Natural killer cell (primary cell): ENCODE data around the gene GNGT2. TPM values are rescaled to one million over a fixed set of nuclear protein-coding genes. Genes with fewer than 3 reads are reported as not detected.

Experiments
- ATAC-seq, 3 donors: fragments of 150-1000 bp in 2 of 3; fragments of 200-7000 bp in 1 of 3; cut with Tn5 transposase; 1 replicate in 1 of 3; 2 replicates in 2 of 3; pipeline ENCODE4 v1.10.0; 2021; ENCODE audit warnings: mild to moderate bottlenecking in 2 of 3, moderate library complexity in 2 of 3
- DNase-seq, 2 donors: peaks; one replicate each; pipeline versions ENCODE4 v3.0.0 to v3.0.0-alpha.2; 2013 to 2021; ENCODE audit warnings: mixed read lengths in 1 of 2
- H3K27ac ChIP-seq: one replicate; pipeline ENCODE4 v1.5.1; 2013; ENCODE audit warnings: mild to moderate bottlenecking, low read length
- H3K27me3 ChIP-seq: one replicate; pipeline ENCODE4 v1.6.1; 2013; ENCODE audit warnings: low read length; ENCODE audit not compliant: control insufficient read depth, insufficient read depth
- H3K36me3 ChIP-seq: one replicate; pipeline ENCODE4 v1.6.1; 2013; ENCODE audit warnings: low read length; ENCODE audit not compliant: control insufficient read depth, insufficient read depth
- H3K4me1 ChIP-seq: one replicate; pipeline ENCODE4 v1.6.1; 2013; ENCODE audit warnings: low read length; ENCODE audit not compliant: control insufficient read depth, insufficient read depth
- H3K4me3 ChIP-seq: one replicate; pipeline ENCODE4 v1.5.1; 2013; ENCODE audit warnings: low read length
- H3K9me3 ChIP-seq: one replicate; pipeline ENCODE4 v1.6.1; 2013; ENCODE audit warnings: low read length; ENCODE audit not compliant: control insufficient read depth, insufficient read depth
- H3K27ac Mint-ChIP-seq, 2 donors: one replicate each; pipeline ENCODE4 v1.8.0; 2022; ENCODE audit warnings: mild to moderate bottlenecking in 2 of 2, mixed read lengths in 2 of 2, moderate library complexity in 1 of 2
- H3K27me3 Mint-ChIP-seq, 2 donors: one replicate each; pipeline ENCODE4 v1.8.0; 2022; ENCODE audit warnings: low read depth in 2 of 2, mixed read lengths in 2 of 2
- H3K36me3 Mint-ChIP-seq: one replicate; pipeline ENCODE4 v1.8.0; 2022; ENCODE audit warnings: mixed read lengths
- H3K4me1 Mint-ChIP-seq, 2 donors: one replicate each; pipeline ENCODE4 v1.8.0; 2022; ENCODE audit warnings: mixed read lengths in 2 of 2
- H3K4me3 Mint-ChIP-seq: one replicate; pipeline ENCODE4 v1.8.0; 2022; ENCODE audit warnings: mild to moderate bottlenecking, moderate library complexity, mixed read lengths
- H3K9me3 Mint-ChIP-seq, 2 donors: one replicate each; pipeline ENCODE4 v1.8.0; 2022; ENCODE audit warnings: mixed read lengths in 2 of 2
- WGBS: methylation state at CpG from one replicate; pipeline ENCODE4 v1.1.7; 2013; ENCODE audit warnings: missing lambda C conversion rate; ENCODE audit not compliant: insufficient coverage; 5-methylcytosine and 5-hydroxymethylcytosine counted together
- intact Hi-C: fragments of 100-400 bp; cut with micrococcal nuclease; formaldehyde crosslinking; loops from one replicate; pipeline ENCODE4 v1.14.2; 2022
- total RNA-seq, 4 donors: library from RNA; stranded (reverse); fragments of 120-200 nt in 1 of 4; gene quantifications; one replicate each; pipeline versions ENCODE4 v1.2.3 to v1.2.4, GENCODE V29; 2013 to 2022
- TF ChIP-seq, protein P1 (sequence below): fragments of 200-600 bp; IDR thresholded peaks from one replicate; pipeline ENCODE4 v1.8.0; 2022; ENCODE audit warnings: antibody characterized with exemption

The GNGT2 gene
- total RNA-seq, 3 donors from 2014 or later (not counting 1 experiment from before 2014, with no cell fraction given): 35.8 to 41.6 (median 39.4) TPM

DNA sequence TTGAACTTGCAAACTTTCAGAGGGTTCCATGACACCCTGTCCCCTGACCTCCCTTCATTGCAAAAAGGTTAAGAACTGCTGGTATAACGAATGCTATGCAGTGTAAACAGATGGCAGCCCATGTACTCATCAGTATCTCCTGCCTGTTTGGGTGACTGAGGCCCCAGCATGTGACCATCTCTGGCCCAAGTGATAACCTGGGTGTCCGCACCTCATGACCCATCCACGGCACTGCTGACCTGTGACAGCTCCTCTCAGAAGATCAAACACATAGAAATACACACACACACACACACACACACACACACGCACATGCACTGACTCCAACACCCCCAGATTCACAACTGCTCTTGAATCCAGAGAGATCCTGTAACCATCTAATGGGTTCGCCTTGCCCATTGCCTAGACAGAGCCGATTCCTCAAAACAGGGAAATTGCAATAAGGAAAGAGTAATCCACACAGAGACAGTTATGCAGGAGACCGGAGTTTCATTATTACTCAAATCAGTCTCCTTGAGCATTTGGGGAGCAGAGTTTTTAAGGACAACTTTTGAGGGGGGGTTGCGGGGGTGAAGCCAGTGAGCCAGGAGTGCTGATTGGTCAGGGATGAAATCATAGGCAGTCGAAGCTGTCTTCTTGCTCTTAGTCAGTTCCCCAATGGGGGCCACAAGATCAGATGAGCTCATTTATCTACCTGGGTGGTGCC is 31.5 kb upstream of the GNGT2 start:
- no peaks in the 10 kb centered on the region for H3K4me1 Mint-ChIP-seq
- ATAC-seq: no peak
- H3K27ac Mint-ChIP-seq: no peak overlapping the region
- Histone ChIP-seq H3K9me3 (no peaks in the 10 kb centered on the region), H3K27ac (no peak overlapping the region), H3K4me1 (no peaks in the 10 kb centered on the region), H3K4me3 (no peak overlapping the region), H3K27me3 (no peaks in the 10 kb centered on the region), H3K36me3 (no peaks in the 10 kb centered on the region)
- intact Hi-C loops: no loop called here
- H3K4me3 Mint-ChIP-seq: no peak overlapping the region
- WGBS: 87% methylated on average over 9 of the region's 9 CpGs
- TF ChIP-seq, protein P1, sequence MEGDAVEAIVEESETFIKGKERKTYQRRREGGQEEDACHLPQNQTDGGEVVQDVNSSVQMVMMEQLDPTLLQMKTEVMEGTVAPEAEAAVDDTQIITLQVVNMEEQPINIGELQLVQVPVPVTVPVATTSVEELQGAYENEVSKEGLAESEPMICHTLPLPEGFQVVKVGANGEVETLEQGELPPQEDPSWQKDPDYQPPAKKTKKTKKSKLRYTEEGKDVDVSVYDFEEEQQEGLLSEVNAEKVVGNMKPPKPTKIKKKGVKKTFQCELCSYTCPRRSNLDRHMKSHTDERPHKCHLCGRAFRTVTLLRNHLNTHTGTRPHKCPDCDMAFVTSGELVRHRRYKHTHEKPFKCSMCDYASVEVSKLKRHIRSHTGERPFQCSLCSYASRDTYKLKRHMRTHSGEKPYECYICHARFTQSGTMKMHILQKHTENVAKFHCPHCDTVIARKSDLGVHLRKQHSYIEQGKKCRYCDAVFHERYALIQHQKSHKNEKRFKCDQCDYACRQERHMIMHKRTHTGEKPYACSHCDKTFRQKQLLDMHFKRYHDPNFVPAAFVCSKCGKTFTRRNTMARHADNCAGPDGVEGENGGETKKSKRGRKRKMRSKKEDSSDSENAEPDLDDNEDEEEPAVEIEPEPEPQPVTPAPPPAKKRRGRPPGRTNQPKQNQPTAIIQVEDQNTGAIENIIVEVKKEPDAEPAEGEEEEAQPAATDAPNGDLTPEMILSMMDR: no peak
- no peaks in the 10 kb centered on the region for H3K36me3 Mint-ChIP-seq
- no peaks in the 10 kb centered on the region for H3K9me3 Mint-ChIP-seq
- peaks cover 0 to 3% of the 10 kb centered on the region in 2 donors for H3K27me3 Mint-ChIP-seq
- no peak for DNase-seq

- intact Hi-C loops: no loop called here
- Histone ChIP-seq H3K27me3 (no peaks in the 10 kb centered on the region), H3K4me3 (no peak overlapping the region), H3K36me3 (no peaks in the 10 kb centered on the region), H3K27ac (no peak overlapping the region), H3K4me1 (no peaks in the 10 kb centered on the region), H3K9me3 (no peaks in the 10 kb centered on the region)
- Mint-ChIP-seq H3K27me3 (peaks cover 0 to 3% of the 10 kb centered on the region in 2 donors), H3K9me3 (no peaks in the 10 kb centered on the region), H3K4me1 (no peaks in the 10 kb centered on the region), H3K27ac (no peak overlapping the region), H3K36me3 (no peaks in the 10 kb centered on the region), H3K4me3 (no peak overlapping the region)
- DNase-seq (no peak), ATAC-seq (no peak)
- TF ChIP-seq, protein P1: no peak
- WGBS: 97% methylated on average over 6 of the region's 8 CpGs
These were observed 30.7 kb upstream of the GNGT2 start for GRCh38 chr17:49241040-49241439.

GRCh38 chr17:49240619-49241018 is 30.2 kb upstream of the GNGT2 start:
- DNase-seq (no peak), ATAC-seq (no peak)
- Mint-ChIP-seq H3K9me3 (no peaks in the 10 kb centered on the region), H3K27me3 (peaks cover 0 to 3% of the 10 kb centered on the region in 2 donors), H3K4me1 (no peaks in the 10 kb centered on the region), H3K36me3 (no peaks in the 10 kb centered on the region), H3K4me3 (no peak overlapping the region), H3K27ac (no peak overlapping the region)
- no peak overlapping the region for H3K27ac ChIP-seq
- H3K4me1 ChIP-seq: no peaks in the 10 kb centered on the region
- intact Hi-C loops: no loop called here
- no peaks in the 10 kb centered on the region for H3K9me3 ChIP-seq
- WGBS: no CpG with 5 or more reads among the region's 1 CpG
- no peak overlapping the region for H3K4me3 ChIP-seq
- H3K27me3 ChIP-seq: no peaks in the 10 kb centered on the region
- TF ChIP-seq, protein P1: no peak
- H3K36me3 ChIP-seq: no peaks in the 10 kb centered on the region

DNA sequence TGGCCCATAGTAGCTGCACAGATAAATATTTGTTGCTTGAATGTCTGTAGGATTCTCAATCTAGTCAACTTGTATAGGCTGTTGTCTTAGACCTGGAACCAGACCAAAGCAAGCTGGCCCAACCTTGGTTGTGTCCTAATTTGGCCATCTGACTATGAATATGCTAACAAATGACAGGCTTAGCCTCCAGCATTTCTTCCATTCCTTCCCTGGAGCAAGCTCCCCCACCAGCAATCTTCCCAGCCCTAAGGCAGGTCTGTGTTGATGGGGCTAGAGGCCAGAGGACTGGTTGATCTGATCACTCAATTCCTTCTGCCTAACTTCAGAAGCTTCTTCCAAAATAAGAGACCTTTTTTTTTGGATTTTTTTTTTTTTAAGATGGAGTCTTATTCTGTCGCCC is 29.6 kb upstream of the GNGT2 start:
- Histone ChIP-seq H3K4me3 (no peak overlapping the region), H3K27me3 (no peaks in the 10 kb centered on the region), H3K9me3 (no peaks in the 10 kb centered on the region), H3K36me3 (no peaks in the 10 kb centered on the region), H3K4me1 (no peaks in the 10 kb centered on the region), H3K27ac (no peak overlapping the region)
- no peaks in the 10 kb centered on the region for H3K4me1 Mint-ChIP-seq
- peaks cover 0 to 3% of the 10 kb centered on the region in 2 donors for H3K27me3 Mint-ChIP-seq
- no peak overlapping the region for H3K27ac Mint-ChIP-seq
- TF ChIP-seq, protein P1: no peak
- intact Hi-C loops: no loop called here
- WGBS: no CpG with 5 or more reads among the region's 1 CpG
- ATAC-seq (no peak), DNase-seq (no peak)
- H3K4me3 Mint-ChIP-seq: no peak overlapping the region
- H3K36me3 Mint-ChIP-seq: no peaks in the 10 kb centered on the region
- H3K9me3 Mint-ChIP-seq: no peaks in the 10 kb centered on the region
